Esophagus squamous epithelium (tissue), 4 donors: ENCODE data around the gene TERT.

Experiments used
- CTCF ChIP-seq, 6 experiments: fragments of 450-650 bp in 4 of 6; fragments of 200-600 bp in 2 of 6; sonication (generic) in 2 of 6; IDR thresholded peaks; one replicate each; pipeline ENCODE4 v1.5.1; 2016 to 2019; ENCODE audit warnings: antibody characterized with exemption in 6 of 6, mild to moderate bottlenecking in 4 of 6, moderate library complexity in 4 of 6
- POLR2A ChIP-seq, 4 donors: fragments of 450-650 bp; IDR thresholded peaks; one replicate each; pipeline ENCODE4 v1.6.1; 2017; ENCODE audit warnings: antibody characterized with exemption in 4 of 4, mild to moderate bottlenecking in 4 of 4, moderate library complexity in 3 of 4

GRCh38 chr5:1249366-1250280, 45.2 kb downstream of the TERT start:
- TF ChIP-seq CTCF (IDR thresholded peaks at IDR 0.05), result no peak
- no peak for TF ChIP-seq POLR2A (IDR thresholded peaks at IDR 0.05)
